Measurements from ENCODE around the gene FARP2.

GRCh38 chr2:241309684-241310117, 46.4 kb upstream of the FARP2 start:
- TF ChIP-seq CTCF (IDR thresholded peaks at IDR 0.05; ENCODE audit: low read depth, low read length, missing input control) (no peak), MAX (IDR thresholded peaks at IDR 0.05) (no peak), EGR1 (IDR thresholded peaks at IDR 0.05; ENCODE audit: low read depth in 2 of 2) (no peak), REST (IDR thresholded peaks at IDR 0.05) (no peak), TAF1 (conservative IDR thresholded peaks at IDR 0.05) (no peak), SP1 (IDR thresholded peaks at IDR 0.05) (no peak), RAD21 (IDR thresholded peaks at IDR 0.05) (no peak), FOXA1 (IDR thresholded peaks at IDR 0.05) (no peak), RXRA (IDR thresholded peaks at IDR 0.05) (no peak)

Data from liver (tissue), 3 donors.